Loucy (cell line): ENCODE measurements around the gene SPATA9.

Experiments used
- EZH2phosphoT487 ChIP-seq: fragments of 200-600 bp; IDR thresholded peaks from 2 replicates; pipeline ENCODE4 v1.6.1; 2018; ENCODE audit warnings: antibody characterized with exemption, mild to moderate bottlenecking, moderate library complexity, borderline replicate concordance
- TF ChIP-seq, protein P1 (sequence below): fragments of 200-600 bp; sonication (generic); conservative IDR thresholded peaks from 2 replicates; pipeline ENCODE4 v1.5.1; 2014; ENCODE audit warnings: mild to moderate bottlenecking, antibody characterized with exemption, low read length

DNA sequence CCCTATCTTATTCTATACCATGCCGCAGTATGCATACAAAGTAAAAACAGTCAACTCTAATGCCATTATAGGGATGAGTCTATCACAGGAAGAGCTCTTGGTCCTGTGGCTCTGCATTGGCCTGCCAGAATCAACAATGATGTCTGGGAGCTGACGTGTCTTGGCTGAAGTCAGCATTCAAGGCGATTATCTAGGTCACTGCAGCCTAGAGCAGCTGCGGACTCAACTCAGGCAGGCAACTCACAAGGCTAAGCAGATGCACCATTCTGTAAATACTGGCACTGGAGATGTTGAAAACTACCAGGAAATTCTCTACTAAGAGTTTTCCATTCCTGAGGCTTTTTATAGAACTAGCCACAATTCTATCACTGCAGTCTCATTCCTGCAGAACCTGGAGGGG lies 13.3 kb downstream of the SPATA9 start:
- TF ChIP-seq, protein P1, sequence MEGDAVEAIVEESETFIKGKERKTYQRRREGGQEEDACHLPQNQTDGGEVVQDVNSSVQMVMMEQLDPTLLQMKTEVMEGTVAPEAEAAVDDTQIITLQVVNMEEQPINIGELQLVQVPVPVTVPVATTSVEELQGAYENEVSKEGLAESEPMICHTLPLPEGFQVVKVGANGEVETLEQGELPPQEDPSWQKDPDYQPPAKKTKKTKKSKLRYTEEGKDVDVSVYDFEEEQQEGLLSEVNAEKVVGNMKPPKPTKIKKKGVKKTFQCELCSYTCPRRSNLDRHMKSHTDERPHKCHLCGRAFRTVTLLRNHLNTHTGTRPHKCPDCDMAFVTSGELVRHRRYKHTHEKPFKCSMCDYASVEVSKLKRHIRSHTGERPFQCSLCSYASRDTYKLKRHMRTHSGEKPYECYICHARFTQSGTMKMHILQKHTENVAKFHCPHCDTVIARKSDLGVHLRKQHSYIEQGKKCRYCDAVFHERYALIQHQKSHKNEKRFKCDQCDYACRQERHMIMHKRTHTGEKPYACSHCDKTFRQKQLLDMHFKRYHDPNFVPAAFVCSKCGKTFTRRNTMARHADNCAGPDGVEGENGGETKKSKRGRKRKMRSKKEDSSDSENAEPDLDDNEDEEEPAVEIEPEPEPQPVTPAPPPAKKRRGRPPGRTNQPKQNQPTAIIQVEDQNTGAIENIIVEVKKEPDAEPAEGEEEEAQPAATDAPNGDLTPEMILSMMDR, result no peak
- no peak for TF ChIP-seq EZH2phosphoT487
